ENCODE measurements around the gene NAT14.
A peak's percentile ranks its signal among the peaks of the same experiment; 100 is the strongest.
"Not testable (repeated sequence)": the region's sequence is repeated elsewhere in the genome, so short reads cannot be mapped to it uniquely, and the experiment has no call there.

Gene NAT14, protein sequence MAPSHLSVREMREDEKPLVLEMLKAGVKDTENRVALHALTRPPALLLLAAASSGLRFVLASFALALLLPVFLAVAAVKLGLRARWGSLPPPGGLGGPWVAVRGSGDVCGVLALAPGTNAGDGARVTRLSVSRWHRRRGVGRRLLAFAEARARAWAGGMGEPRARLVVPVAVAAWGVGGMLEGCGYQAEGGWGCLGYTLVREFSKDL

DNA sequence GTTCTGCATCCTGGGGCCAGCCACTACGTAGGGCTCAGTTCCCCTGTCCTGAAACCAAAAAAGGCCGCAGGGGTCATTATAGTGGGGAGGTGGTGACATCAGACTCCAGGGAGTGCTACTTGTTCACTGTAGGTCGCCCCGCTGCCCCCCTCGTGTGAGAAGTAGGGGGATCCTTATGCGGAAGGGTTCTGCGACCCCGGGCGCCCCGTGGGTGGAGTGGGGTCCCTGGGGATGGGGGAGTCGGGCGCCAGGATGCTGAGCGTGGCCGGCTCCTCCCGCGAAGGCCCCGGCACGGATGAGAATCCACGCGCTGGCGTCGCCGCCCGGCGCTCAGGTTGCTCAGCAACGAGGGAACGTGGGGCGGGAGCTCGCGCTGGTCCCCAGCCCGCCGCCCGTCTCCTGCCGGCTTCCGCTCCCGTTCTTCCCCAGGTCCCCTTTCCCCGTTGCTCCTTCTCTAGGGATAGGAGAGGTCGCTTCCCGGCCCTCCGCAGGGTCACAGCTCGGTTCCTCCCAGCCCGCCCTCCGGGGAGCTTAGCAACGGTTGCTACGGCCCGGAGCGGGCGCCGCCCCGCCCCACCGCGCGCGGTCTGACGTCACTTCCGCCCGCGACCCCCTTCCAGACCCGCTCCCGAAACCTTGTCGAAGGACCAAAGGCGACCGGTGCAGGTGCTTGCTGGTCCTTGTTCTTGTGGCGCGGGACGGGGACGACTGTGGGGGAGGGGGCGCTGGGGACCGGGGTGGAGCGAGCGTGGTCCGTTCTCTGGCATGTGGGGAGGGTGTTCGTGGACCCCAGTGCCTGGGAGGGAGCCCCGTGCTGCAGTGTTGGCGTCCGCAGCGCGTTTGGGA, at the start of gene NAT14:
NAT14 (plus strand) TSS at position 596 of the 846 bp plus-strand sequence. CDS start 521 bp downstream, outside the sequence.
- DNase-seq (ENCODE audit: low spot score), result peak; percentile 69

DNA sequence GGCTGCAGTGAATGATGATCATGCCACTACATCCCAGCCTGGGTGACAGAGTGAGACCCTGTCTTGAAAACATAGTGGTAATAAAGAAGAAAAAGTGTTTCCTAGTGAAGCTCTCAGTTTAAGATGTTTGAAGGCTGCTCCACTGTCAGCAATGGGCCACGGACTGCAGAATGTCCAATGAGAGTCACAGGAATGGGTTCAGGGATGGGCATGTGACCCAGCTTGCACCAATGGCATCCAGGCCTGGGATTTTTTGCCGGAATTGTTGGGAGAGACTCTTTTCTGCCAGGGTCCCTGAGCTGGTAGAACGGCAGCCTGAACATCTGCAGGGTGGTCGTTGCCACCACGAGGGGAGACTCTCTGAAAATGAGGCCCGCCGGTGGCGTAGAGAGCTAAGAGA, 48.1 kb upstream of the NAT14 start:
- no peak for DNase-seq (ENCODE audit: low spot score)

DNA sequence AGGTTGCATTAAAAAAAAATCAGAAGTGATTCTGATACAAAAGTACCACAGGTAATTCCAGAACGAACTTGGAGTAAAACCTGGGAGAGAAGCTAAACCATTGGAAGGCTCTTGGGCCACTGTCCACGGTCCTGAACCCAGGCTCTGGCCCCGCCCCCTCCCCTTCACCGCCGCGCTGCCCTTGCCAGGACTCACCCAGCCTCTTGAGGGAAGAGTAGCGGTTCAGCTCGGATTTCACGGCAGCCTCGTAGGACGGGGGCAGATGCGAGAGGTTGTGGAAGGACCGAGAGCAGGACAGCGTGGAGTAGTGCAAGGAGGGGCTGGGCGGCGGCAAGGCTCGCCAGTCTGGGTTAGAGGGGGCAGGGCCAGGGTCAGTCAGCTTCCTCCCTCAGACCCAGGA, 47.6 kb upstream of the NAT14 start:
- peak; percentile 68 for DNase-seq (ENCODE audit: low spot score)

DNA sequence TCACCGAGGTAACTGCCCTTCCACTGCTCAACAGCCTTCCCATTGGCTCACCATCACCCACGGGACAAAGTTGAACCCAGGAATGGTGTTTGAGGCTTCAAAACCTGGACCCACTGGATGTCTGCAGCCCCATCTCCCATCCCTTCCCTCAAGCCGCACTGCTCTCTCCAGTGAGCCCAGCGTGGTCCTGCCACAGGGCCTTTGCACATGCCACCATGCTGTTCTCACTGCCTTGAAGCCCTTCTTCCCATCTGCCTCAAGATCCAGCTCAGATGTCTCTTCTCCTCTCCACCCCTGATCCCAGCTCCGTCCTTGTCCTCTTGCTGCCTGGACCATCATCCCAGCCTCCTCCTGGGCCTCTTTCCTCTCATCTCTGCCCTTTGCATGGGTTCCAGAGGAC, 45.9 kb upstream of the NAT14 start:
- DNase-seq (ENCODE audit: low spot score), result no peak

DNA sequence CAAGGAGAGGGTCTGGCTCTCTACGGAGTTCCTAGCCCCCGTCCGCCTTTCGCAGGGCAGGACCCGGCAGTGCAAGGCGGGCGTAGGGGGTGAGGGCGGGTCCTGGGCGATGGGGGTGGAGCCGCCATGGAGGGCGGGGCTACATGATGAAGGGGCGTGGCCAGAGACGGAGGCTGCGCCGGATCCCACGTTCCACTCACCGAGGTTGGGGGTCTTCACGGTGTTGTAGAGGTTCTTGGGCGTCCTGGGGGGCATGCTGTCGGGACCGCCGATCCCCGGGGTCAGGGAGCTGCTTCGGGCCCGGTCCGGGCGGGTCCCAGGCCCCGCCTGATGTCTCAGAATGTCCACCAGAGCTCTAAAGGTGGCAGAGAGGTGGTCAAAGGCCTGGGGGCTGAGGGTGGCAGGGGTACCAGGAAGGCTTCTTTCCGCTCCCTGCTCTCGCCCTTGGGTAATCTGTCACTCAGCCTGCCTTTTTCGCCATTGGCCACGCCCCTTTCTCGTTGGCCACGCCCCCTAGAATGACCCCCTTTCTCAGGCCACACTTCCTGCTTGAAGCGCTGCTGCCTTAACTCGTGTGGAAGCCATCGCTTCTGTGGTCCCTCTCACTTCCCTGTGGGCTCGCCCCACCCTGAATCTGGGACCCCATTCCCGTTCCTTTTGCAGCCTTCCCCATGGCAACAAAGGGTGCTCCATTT, 44.4 kb upstream of the NAT14 start:
- no peak for DNase-seq (ENCODE audit: low spot score)

DNA sequence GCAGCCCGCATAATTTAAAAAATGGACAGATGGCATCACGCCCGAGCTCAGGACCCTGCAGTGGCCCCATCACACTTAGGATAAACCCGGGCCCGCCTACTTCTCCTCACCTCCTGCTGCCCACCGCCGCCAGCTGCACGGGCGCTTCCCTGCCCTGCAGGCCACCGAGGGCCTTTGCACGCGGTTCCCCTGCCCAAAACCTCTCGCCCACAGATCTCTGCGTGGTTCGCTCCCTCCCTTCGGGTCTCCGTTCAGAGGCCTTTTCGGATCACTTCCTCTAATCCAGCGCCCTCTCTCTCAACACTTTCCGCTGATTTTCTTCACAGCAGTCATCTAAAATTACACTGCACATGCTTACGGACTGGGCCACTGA, 43.7 kb upstream of the NAT14 start:
- no peak for DNase-seq (ENCODE audit: low spot score)

DNA sequence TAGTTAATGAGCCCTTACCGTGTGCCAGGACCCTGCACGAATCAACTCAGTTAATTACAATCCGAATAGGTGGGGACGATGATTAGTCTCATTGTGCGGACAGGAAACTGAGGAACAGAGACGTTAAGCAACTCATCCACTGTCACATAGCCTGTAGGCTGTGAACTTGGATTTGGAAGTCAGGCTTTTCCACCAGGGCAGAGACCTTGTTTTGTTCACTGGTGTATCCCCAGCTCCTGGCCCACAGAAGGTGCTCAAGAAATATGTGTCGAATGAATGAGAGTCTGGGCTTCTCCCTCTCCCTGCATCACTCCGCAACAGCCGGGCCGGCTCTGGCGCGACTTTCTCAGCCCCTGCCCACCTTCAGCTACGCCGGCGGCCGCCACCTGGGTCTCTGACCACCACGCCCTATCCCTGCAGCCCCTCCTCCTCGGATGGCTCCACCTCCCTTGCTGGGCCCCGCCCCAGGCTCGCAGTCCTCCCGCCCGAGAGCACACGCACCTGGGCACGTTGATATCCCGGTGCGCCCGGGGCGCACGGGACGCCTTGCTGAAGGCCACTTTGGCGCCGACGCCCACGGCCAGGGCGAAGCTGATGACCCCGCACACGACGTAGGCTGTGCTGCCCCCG, 43.2 kb upstream of the NAT14 start:
- DNase-seq (ENCODE audit: low spot score), result no peak

DNA sequence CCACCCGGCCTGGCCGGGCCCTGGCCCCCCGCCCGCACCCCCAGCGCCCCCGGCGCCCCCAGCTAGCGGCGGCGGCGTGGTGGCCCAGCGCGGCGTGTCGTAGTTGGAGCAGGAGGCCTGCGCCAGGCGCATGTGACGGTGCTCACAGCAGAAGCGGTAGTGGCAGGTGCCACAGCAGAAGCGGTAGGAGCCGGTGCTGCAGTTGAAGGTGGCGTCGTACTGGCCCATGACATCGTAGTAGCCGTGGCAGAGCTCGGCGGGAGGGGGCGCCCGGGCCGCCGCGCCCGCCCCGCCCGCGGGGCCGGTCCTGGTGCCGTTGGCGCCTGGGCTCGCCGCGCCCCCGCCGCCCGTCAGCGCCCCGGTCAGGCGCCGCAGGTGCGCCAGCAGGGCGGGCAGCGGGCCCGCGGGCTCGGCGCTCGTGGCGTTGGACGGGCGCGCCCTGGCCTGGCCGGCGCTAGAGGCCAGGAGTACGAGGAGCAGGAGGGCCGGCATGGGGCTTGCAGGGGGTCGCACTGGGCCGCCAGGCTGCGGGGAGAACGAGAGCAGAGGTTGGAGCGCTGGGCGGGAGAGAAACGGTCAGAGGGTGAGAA, 42.5 kb upstream of the NAT14 start:
- DNase-seq (ENCODE audit: low spot score), result no peak

DNA sequence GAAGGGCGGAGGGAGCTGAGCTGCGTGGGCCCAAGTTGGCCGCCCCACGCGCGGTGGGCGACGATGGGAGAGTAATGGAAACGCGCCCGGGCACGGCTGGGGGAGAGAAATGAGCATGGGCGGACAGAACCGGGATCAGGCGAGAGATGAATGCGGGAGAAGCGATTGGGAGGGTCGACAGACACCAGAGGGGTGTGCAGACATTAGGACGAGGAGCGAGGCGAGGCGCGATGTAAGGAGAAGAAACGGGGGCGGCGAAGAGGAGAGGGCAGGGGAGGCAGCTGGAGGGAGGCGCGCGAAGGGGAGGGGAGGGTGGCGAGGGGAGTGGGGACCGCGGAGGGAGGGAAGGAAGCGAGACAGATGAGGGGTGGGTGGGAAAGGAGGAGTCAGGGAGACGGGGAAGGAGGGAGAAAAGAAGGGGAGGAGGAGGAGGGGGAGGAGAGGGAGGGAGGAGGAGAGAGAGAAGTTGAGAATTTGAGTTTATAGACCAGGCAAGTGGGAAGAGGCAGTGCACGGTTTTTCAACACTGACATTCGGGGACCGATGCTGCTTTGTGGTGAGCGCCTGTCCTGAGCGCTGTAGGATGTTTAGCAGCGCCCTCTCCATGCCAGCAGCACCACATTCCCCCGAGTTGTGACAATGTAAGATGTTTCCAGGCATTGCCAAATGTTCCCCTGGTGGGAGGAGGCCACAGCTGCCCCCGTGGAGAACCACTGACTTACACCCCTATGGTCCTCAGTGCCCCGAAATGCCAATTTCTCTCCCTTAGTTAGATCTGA, 41.8 kb upstream of the NAT14 start, which contains the start of gene SHISA7:
SHISA7 (minus strand) TSS at position 256 of the 779 bp plus-strand sequence. CDS start 437 bp downstream, outside the sequence.
- DNase-seq (ENCODE audit: low spot score), result no peak

DNA sequence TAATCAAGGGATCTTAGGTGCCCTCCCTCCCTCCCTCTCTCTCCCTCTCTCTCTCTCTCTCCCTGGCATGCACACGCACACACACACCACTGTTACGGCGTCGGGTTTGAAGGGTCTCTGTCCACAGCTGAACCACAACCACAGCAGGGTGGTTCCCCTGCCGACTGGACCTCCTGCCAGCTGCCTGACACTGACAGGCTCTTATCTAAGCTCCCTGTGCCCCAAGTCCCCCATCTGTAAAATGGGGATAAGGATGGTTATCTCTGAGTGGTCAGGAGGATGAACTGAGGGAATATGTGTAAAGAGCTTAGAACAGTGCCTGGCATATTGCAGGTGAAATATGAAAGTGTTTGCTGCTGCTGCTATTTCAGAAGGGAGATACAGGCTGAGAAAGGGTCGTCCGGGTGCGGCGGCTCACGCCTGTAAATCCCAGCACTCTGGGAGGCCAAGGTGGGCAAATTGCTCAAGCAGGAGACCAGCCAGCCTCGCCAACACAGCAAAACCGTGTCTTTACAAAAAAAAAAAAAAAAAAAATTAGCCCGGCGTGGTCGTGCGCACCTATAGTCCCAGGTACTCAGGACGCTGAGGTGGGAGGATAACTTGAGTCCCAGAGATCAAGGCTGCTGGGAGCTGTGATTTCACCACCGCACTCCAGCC, 41.0 kb upstream of the NAT14 start:
- DNase-seq (ENCODE audit: low spot score), result no peak

DNA sequence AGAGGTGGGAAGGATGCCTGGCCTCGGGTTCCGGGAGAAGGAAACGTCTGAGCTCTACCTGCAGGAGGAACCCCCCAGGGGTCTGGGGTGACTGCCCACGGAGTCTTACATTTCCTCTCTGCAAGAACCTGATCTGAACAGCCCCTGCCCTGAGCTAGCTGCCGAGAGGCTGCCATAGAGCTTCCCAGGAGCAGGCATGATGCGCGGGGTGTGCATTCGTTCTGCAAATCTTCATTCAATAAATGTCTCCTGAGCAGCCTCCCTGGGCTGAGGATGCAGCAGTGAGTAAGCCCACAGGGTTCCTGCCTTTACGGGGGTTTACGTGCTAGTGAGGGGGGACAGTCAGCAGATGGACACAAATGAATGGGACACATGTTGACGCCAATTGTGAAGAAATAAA, 40.3 kb upstream of the NAT14 start:
- DNase-seq (ENCODE audit: low spot score), result no peak

DNA sequence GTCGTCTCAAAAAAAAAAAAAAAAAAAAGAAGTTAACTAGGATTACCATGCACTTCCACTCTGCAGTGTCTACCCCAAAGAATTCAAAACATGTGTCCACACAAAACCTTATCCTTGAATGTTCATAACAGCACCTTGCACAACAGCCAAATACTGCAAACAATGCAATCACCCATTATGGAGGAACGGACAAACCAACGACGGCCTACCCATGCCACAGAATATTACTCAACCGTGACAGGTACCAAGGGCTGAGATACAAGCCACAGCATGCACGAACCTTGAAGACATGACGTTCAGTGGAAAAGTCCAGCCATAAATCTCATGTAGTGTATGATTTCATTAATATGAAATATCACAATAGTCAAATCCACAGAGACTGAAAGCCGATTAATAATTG, 38.9 kb upstream of the NAT14 start:
- no peak for DNase-seq (ENCODE audit: low spot score)

DNA sequence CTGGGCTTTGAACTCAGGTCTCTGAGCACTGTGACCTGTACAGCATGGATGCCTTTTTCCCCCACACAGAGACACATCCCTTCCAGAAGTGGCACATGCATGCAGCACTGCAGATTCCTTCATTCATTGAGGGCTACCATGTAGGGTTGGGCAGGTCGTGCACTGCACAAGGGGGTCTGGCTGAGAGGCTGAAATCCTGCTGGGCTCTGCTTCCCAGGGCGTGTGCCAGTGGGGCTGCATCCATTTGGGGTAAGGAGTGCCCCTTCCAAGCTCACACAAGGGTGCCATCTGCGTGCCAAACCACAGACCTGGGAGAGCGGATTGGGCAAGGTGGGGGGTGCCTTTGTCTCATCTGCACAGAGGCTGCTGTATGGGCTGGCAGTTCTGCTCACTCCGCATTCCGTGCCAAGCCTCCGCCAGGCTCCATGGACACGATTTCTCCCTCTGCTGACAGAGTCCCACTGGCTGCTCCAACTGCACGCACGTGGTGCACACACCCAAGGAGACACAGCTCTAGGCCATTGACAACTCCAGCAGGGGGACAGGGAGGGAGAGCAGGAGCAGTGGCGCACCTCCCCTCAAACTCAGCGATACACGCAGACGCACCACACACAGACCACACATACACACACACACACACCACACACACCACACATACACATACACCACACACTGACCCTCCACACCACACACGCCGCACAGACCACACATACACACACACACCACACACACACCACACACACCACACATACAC, 37.4 kb upstream of the NAT14 start:
- DNase-seq (ENCODE audit: low spot score), result peak; percentile 25

DNA sequence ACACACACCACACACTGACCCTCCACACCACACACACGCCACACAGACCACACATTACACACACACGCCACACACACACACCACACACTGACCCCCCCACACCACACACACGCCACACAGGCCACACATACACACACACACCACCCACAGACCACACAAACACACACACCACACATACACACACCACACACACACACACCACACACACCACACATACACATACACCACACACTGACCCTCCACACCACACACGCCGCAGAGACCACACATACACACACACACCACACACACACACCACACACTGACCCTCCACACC, 36.9 kb upstream of the NAT14 start:
- DNase-seq (ENCODE audit: low spot score), result not testable (repeated sequence)

DNA sequence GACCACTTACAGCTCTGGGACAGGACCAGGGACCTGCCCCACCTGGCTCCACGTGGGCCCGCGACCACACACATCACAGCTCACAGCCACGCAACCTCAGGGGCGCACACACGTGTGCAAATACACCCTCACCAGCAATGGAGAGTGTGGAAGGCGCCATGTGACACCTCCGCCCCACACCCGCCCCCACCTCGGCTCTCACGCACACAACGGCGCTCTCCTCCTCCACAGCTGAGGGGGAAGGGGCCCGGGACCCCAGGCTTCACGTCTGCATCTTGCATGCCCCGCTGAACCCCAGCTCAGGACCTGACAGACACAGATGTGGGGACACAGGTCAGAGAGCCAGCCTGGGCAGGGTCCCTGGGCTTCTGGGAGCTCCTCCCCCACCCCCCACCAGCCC, 35.5 kb upstream of the NAT14 start:
- DNase-seq (ENCODE audit: low spot score), result no peak

DNA sequence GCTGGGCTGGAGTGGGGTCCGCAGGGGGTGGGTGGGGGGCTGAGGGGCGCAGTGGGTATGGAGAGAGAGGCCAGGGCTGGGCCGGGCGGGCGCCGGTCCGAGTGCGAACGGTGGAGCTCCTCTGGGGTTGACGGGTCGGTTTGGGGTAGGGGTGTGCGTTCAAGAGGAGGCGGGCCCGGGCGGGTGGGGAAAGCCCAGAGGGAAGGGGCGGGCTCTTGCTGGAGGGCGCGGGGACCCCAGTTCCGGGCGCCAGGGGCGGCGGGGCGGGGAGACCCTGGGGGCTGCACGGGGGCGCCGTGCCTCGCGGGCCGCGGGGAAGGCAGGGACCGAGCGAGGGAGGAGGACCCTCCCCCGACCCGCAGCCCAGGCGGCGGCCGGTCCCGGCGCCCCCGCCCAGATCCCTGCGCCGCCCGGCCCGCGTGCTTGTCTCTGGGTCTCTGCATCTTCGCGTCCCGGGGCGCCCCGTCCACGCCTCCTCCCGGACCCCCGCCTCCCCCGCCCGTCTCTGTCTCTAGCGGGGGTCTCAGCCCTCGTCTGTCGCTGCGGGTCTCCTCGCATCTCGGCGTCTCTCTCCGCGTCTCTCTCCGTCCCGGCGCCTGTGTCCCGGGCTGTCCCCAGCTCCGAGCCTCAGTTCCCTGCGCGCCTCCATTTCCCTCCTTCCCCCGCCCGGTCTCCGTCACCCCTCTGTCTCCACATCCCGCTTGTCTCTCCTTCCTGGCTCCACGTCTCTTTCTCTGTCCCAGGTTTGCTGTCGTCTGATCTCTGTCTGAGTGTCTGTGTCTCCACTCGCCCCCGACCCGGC, 33.6 kb upstream of the NAT14 start:
- no peak for DNase-seq (ENCODE audit: low spot score)

DNA sequence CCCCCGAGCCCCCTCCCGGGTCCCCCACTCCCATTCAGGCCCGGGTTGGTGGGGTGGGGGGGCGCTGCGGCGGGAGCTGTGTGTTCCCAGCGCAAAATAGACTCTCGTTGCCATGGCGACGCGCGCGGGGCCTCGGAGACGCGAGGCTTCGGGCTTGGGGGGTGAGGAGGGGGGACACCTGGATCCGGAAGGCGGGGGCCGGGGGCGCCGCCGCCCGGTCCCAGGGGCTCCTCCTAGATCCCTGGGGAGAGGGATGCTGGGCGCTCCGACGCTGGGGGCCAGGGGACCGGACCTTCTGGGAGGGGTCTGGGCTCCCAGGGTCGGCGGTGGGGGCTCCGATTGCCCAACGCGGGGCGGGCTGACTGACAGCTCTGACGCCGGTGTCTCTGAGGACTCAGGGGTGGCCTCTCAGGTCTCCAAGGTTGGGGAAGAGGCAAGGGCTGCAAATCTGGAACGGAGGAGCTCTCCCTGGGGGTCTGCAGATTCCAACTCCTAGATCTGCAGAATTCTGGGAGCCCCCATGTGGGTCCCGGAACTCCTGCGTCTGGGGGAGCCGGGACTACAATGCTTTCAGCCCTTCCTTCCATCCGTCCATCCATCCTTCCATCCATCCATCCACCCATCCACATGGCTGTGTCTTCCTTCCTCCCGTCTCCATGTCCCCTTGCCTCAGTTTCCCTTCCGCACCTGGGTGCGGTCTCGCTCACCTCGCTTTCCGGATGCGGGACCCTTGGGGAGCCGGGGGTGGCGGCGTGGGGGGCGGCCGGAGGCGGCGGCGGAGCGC, 32.8 kb upstream of the NAT14 start:
- no peak for DNase-seq (ENCODE audit: low spot score)

DNA sequence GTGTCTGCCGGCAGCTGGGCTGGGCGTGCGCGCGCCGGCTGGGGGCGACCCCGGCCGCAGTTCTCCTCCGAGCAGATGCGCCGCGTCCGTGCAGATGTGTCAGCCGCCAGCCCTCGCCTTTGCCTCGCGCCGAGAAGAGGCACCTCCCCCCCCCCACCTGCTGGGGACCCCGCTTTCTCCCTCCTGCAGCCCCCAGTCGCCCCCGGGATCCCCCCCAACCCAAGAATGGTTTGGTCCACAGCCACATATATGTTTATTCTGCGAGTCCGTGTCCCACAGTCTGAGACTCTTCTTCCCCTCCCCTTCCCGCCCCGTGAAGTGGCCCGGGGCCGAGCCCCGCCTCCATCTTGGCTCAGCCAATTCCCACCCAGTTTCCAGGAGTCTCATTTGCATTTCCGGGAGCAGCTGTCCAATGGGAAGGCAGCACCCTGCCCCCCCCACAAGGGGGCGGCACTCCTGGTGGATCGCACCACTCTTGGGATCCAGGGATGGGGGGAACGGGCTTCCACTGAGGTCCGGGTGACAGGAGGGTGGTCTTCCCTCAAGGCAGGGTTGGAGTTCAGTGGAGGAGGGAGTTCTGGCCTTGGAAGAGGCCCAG, 32.1 kb upstream of the NAT14 start:
- DNase-seq (ENCODE audit: low spot score), result no peak

All from LoVo (cell line).